Left colon (tissue), 2 donors: ENCODE measurements around the gene NEB. TPM values are rescaled to one million over a fixed set of nuclear protein-coding genes. Genes with fewer than 3 reads are reported as not detected.

Experiments used
- ATAC-seq: fragments of 200-7000 bp; cut with Tn5 transposase; one replicate; pipeline ENCODE4 v1.9.1; 2020; ENCODE audit warnings: mild to moderate bottlenecking, moderate library complexity
- DNase-seq, 2 donors: peaks; one replicate each; pipeline ENCODE4 v3.0.0-alpha.2; 2020
- intact Hi-C, 2 donors: fragments of 100-400 bp; cut with DNase I in 1 of 2; cut with micrococcal nuclease in 1 of 2; formaldehyde crosslinking; loops; one replicate each; pipeline versions ENCODE4 v1.11.2 to v1.14.0; 2022; cut with DNase I, micrococcal nuclease
- long read RNA-seq: library from polyadenylated mRNA; unstranded; transcript quantifications from one replicate; pipeline ENCODE4 v2.0.0, GENCODE V29; 2021
- total RNA-seq, 2 donors: library from RNA; stranded (reverse); fragmentation: NEBNext Ultra II Directional; extraction: Animal tissue kit (Norgen Biotek cat#: 25700); gene quantifications; one replicate each; pipeline ENCODE4 v1.2.1, GENCODE V29; 2021
- donor health status: DM: no; HTN: no; CAD: no.
- donor health status: DM: yes; HTN: yes; CAD: no.

The NEB gene, protein sequence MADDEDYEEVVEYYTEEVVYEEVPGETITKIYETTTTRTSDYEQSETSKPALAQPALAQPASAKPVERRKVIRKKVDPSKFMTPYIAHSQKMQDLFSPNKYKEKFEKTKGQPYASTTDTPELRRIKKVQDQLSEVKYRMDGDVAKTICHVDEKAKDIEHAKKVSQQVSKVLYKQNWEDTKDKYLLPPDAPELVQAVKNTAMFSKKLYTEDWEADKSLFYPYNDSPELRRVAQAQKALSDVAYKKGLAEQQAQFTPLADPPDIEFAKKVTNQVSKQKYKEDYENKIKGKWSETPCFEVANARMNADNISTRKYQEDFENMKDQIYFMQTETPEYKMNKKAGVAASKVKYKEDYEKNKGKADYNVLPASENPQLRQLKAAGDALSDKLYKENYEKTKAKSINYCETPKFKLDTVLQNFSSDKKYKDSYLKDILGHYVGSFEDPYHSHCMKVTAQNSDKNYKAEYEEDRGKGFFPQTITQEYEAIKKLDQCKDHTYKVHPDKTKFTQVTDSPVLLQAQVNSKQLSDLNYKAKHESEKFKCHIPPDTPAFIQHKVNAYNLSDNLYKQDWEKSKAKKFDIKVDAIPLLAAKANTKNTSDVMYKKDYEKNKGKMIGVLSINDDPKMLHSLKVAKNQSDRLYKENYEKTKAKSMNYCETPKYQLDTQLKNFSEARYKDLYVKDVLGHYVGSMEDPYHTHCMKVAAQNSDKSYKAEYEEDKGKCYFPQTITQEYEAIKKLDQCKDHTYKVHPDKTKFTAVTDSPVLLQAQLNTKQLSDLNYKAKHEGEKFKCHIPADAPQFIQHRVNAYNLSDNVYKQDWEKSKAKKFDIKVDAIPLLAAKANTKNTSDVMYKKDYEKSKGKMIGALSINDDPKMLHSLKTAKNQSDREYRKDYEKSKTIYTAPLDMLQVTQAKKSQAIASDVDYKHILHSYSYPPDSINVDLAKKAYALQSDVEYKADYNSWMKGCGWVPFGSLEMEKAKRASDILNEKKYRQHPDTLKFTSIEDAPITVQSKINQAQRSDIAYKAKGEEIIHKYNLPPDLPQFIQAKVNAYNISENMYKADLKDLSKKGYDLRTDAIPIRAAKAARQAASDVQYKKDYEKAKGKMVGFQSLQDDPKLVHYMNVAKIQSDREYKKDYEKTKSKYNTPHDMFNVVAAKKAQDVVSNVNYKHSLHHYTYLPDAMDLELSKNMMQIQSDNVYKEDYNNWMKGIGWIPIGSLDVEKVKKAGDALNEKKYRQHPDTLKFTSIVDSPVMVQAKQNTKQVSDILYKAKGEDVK (N-terminal part only)
- under 1 TPM; 0.18 to 0.20 TPM for total RNA-seq
- long read RNA-seq, partial matches to known transcripts: 1 of 2 reads
- long read RNA-seq, other reads (novel, unspliced or antisense): 1 of 2 reads

DNA sequence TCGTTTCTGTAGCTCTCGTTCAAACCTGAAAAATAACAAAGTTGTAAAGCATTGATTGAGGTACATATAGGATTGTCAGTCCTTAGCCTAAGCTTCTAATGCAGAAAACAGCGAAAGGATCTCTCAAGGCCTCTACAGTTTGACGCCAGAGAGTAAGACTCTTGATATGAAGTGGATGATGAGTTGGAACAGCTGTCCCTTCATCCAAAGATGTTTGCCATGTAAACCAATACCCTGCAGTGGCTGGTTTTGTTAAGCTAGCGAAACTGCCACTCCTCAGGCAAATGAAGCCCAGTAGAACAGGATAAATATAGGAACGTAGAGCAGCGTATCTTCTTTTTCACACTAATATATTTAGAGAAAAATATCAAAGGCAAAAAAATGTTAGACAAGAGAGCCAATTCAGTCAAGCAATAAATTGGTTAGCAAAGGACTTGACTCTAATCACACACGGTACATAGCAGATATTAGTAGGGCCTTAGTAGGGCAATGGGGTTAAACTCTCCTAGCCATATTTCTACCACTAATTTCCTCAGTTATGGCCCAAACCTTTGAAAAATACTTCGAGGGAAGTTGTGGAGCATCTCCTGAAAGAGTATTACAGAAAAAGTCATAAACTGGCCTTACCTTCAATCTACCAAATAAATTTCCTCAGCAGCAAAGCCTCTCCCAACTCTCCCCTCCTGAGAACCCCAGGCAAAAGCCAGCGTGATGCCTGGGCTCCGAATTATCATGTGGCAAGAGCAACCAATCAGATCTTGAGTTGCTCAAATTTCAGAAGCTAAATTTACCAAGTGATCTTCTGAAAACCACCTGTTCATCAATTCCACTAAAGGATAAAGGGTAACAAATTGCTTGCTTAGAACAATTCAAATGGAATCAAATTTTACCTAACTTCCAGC is at the start of gene NEB:
Gene NEB (minus strand): TSS at position 706 of the 902 bp plus-strand sequence. CDS start 1,320 bp downstream, outside the sequence.
- intact Hi-C loops: no loop called here
- DNase-seq (no peak), ATAC-seq (no peak)

DNA sequence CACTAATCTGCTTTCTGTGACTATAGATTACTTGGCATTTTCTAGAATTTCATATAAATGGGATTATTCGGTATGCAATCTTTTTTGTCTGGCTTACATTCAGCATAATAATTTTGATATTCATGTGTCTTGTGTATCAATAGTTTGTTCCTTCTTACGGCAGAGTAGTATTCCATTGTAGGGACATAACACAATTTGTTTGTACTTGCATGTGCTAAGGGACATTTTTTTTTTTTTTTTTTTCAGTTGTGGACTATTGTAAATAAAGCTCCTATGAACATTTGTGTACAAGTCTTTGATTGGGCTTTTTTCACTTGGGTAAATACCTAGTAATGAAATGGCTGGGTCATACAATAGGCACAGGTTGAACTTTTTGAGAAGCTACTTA is 48.9 kb upstream of the NEB start:
- ATAC-seq (no peak), DNase-seq (no peak)
- intact Hi-C loops: no loop called here

DNA sequence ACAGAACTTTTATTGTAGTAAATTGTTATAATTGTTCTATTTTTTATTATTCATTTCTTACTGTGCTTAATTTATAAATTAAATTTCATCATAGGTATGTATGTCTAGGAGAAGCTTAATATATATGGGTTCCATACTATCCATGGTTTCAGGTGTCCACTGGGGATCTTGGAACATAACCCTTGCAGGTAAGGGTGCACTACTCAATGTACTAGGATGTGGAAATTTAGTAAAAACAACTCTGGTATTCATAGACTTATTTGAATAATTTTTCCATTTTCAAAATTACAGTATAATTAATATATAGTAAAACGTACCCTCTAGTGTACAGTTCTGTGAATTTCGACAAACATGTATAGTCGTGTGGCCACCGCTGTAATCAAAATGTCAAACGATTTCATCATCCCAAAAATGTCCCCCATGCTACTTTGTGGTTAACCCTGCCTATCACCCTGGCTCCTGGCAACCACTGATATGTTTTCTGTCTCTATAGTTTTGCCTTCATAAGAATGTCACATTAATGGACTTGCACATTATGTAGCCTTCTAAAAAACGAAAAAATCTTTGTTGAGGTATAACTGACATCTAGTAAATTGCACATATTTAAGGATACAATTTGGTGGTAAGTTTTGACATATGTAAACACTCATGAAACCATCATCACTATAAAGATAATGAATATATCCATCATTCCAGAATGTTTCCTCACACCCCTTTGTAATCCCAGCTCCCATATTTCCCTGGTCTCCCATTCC is 48.3 kb upstream of the NEB start:
- DNase-seq (no peak), ATAC-seq (no peak)
- intact Hi-C loops: no loop called here

DNA sequence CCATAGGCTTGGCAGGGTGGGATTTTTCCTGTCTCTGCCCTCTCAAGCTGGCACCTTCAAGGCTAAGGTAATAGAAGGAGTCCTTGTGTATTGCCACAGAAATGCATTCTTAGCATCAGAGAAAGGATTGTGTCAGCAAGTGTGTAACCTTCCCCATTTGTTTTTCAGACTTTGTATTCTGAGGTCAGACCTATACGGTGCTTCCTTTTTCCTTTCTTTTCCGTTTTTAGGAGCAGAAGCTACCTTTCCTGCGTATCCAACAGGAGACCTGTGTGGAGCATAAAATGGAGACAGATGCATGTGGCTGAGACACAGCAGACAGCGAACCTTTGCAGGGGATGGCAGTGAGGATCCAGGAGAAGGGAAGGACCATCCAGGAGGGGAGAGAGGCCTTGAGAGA is 47.4 kb upstream of the NEB start:
- no peak for ATAC-seq
- intact Hi-C loops: no loop called here
- DNase-seq: no peak

DNA sequence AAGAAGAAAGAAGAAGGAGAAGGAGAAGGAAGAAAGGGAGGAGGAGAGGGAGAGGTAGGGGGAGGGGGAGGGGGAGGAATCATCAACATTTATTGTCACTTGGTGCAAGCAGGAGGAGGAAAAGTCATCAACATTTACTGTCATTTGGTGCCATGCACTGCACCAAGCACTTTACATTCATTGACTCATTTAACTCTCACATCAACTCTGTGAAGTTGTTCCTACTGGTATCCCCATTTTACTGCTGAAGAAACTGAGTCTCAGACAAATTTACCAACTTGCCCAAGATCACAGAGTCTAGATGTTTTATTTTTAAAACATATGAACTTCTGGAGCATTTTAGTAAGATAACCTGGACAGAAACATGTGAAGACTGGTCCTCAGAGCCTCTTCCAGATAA is 46.7 kb upstream of the NEB start:
- ATAC-seq (no peak), DNase-seq (no peak)
- intact Hi-C loops: no loop called here

DNA sequence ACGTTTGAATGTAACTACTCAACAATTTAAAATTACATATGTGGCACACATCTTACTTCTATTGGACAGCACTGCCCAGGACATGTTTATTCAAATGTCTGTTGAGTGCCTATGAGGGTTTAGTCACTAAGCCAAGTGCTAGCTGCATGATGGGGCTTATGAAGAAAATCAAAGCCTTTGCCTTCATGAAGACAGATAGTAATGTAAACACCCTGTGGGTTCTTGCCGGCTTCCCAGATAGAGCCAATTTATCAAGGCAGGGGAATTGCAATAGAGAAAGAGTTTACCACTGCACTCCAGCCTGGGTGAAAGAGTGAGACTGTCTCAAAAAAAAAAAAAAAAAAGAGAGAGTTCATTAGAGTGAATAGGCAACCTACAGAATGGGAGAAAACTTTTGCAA is 43.7 kb upstream of the NEB start:
- intact Hi-C loops: no loop called here
- DNase-seq (no peak), ATAC-seq (no peak)

DNA sequence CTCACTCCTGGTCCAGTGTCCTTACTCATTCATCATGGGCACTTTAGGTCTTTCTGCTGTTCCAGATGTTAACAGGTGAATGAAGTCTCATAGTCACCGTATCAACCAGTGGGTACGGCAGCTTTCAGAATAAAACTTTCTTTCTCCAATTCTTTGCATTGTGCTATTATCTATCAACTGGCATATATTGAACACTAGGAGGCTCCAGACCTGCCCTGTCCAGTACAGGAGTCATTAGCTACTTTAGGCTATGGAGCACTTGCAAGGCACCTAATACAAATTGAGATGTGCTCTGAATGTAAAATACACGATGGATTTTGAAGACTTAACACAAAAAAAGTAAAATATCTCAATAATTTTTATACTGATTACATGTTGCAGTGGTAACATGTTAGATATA is 43.2 kb upstream of the NEB start:
- intact Hi-C loops: no loop called here
- no peak for ATAC-seq
- no peak for DNase-seq

DNA sequence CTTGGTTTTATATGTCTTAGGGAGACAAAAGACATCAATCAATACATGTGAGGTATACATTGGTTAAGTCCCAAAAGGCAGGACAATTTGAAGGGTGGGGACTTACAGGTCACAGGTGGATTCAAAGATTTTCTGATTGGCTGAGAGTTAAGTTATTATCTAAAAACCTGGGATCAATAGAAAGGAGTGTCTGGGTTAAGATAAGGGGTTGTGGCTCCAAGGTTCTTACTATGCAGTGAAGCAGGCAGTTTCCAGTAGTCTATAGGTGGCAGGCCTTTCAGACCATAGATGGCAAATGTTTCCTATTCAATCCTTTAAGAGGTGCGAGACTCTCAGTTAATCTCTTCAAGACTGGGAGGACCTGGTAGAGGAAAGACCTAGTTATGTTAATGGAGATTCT is 42.1 kb upstream of the NEB start:
- intact Hi-C loops: no loop called here
- DNase-seq (no peak), ATAC-seq (no peak)

DNA sequence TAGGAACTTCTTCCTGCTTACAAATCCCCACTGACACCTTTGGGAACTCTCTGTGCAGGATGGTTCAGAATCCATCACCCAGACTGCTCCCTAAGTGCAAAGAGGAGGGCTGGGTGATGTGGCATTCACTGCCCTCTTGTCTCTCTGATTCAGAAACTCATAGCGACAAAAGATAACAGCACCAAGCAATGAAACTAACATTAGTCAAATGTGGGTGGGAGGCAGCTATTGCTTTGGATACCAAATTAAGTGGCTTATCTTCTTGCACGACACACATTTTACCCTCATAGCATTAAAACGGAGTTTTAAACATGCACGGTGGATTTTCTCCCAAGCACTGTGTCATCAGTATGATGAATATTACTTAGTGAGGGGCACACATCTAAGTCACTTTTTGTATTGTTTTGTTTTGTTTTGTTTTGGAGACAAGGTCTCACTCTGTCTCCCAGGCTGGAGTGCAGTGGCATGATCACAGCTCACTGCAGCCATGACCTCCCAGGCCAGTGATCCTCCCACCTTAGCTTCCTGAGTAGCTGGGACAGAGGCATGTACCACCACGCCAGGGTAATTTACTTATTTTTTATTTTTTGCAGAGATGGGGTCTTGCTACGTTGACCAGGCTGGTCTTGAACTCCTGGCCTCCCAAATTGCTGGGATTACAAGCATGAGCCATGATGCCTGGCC is 40.9 kb upstream of the NEB start:
- DNase-seq: no peak
- intact Hi-C loops: no loop called here
- no peak for ATAC-seq

DNA sequence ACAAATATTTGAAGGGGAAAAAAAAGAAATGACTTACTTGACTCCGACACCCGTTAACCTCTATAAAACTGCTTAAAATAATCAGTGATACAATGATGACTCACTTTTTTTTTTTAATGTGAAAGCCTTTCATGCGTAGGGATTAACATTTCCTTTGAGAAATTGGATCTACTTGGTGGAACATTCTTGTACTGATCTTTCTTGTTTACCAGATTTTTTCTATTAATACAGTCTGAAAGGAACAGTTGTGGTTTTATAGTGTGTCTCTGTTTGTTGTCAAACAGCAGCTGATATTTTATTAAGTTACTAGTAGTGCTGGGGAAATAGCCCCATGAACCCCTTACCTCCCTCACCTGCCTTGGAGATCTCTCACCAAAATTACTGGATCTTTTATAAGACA is 40.2 kb upstream of the NEB start:
- ATAC-seq: no peak
- no peak for DNase-seq
- intact Hi-C loops: no loop called here

DNA sequence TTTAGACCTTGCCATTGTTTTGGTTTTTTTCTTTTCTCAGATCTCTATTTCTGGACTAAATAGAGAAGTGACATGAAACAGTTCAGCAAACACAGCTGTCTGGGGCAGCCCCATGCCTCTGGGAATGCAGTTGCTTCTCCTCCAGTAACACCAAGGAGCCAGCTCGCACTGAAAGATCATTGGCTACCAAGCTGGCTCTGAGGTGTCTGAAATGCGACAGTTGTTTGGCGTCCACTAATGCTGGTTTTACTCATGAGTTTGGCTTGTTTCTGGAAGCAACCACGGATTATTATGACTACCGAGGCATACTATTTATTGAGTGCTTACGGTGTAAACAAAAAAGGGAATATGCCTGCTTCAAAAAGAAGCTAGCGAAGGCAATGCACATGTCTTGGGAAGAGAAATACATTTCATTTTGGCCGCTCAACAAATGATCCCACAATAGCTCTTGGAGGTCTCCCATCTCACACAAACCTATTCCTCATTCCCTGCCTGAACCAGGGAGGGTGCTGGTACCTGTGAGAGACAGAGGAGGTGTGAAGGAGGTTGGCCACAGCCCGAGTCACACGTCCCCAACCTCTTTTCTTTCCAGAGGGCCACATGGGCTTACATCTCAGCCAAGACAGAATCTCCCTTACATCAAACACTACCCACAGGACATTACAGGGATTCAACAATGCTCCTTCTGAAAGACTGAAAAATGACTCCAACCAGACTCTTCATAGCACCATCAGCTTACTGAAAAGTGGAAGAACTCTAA is 37.5 kb upstream of the NEB start:
- DNase-seq: peak; percentile 18 to 30

DNA sequence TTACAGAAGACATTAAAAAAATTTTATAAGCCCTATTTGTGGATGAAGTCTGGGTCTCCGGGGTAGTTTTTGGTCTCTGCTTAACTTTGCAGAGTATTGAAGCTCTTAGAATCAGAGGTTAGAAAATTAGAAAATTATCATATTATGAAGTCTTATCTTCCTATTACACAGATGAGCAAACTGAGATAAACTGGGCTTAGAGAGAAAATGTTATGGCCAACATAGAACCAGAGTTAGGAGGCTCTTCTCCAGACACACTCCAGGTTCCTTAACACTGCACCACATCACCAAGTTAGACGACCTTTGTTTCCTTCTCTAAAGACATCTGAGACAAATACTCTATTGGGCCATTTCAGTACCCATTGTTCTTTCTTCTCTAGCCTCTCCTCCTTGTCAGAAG is 36.7 kb upstream of the NEB start:
- DNase-seq: no peak
- ATAC-seq: no peak
- intact Hi-C loops: no loop called here

More for the DNA sequence above, 37.5 kb upstream of the NEB start:
- intact Hi-C loops: no loop called here
- ATAC-seq: no peak

DNA sequence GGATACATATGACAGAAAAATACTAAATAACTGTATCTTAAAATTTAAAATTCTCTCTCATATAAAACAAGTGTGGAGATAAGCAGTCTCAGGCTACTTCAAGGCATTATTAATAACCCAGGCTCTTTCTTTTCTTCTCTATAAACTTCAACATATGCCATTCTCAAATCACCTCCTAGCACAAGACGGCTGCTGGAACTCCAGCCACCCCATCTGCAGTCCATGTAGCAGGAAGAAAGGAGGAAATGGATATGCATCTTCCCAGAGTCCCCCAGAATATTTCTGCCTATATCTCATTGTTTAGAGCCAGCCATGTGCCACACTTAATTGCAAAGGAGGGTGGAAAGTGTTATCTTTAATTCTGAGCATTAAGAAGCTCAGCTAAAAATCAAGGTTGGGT is 35.3 kb upstream of the NEB start:
- intact Hi-C loops: no loop called here
- DNase-seq (no peak), ATAC-seq (no peak)

DNA sequence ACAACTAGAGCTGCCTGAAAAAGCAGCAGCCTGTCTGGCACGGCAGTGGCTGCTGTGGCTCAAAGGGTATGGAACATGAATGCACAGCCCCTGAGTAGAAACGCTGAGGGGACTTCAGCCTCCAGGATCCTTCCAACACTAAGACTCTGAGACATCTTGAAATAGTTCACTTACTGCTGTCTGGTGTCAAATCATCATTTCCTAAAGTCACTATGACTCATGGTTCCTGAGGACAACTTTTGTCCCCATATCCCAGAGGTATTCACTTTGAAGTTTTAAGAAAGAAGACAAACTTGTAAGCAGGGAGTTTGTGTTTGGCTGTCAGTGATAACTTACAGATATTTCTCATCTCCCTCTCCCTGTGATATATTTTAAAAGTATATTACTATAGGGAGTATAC is 33.3 kb upstream of the NEB start:
- DNase-seq (no peak), ATAC-seq (no peak)
- intact Hi-C loops: no loop called here

DNA sequence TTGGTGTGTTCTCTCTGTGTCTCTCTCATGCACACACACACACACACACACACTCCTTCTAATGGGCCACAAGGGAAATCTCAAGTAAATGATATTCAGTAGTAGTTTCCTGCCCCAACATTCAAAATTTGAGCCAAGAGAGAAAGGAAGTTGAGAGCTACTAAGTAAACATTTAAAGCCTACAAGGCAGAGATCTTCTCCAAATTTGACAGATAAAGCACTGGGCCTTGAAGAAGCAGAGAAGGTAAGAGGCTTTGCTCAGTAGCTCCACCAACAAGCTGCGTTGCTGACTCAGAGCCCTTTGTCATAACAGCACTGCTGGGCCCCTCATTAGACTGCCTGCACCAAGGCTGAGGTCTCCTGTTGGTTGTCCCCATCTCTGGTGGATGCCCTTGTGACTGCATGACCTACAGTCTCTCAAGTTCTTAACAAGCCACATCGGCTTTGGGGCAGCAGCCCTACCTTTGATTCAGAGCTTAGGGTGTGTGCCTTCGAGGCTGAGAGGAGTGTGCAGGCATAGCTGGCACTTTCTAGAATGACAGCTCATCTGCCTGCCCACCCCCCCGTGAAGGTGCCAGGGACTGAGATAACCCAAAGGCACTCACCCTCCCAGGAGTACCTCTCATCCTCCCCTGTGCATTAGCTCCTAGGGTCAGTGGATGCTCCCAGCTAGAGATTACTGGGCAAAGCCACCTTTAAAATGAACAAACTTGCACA is 32.3 kb upstream of the NEB start:
- ATAC-seq (no peak), DNase-seq (no peak)
- intact Hi-C loops: no loop called here
